GM12872 (cell line): ENCODE measurements around the gene SGCE.

Source experiments
- TF ChIP-seq, protein P1 (sequence below): IDR thresholded peaks from 3 replicates; pipeline ENCODE4 v1.5.1; 2011; ENCODE audit warnings: low read depth, mild to moderate bottlenecking, low read length, moderate library complexity; ENCODE audit not compliant: insufficient read depth

The SGCE gene

DNA sequence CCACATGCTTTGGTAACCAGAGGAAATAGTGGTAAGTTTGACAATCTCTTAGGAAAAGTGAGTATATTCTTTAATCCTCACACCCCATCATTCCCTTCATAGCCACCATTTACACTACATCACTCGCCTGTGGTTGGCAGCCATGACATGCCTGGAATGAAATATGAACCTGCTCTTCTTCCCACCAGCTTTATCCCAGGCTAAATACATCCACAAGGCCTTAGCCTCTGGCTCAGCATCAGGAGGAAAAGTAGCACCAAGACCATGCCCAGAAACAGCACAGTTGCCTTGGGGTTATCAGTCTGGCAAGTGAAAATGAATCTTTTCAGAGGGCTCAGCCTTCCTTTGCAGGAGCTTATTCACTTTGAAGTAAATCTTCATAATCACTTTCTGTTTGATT, 40.3 kb downstream of the SGCE start:
- TF ChIP-seq, protein P1, sequence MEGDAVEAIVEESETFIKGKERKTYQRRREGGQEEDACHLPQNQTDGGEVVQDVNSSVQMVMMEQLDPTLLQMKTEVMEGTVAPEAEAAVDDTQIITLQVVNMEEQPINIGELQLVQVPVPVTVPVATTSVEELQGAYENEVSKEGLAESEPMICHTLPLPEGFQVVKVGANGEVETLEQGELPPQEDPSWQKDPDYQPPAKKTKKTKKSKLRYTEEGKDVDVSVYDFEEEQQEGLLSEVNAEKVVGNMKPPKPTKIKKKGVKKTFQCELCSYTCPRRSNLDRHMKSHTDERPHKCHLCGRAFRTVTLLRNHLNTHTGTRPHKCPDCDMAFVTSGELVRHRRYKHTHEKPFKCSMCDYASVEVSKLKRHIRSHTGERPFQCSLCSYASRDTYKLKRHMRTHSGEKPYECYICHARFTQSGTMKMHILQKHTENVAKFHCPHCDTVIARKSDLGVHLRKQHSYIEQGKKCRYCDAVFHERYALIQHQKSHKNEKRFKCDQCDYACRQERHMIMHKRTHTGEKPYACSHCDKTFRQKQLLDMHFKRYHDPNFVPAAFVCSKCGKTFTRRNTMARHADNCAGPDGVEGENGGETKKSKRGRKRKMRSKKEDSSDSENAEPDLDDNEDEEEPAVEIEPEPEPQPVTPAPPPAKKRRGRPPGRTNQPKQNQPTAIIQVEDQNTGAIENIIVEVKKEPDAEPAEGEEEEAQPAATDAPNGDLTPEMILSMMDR = no peak

DNA sequence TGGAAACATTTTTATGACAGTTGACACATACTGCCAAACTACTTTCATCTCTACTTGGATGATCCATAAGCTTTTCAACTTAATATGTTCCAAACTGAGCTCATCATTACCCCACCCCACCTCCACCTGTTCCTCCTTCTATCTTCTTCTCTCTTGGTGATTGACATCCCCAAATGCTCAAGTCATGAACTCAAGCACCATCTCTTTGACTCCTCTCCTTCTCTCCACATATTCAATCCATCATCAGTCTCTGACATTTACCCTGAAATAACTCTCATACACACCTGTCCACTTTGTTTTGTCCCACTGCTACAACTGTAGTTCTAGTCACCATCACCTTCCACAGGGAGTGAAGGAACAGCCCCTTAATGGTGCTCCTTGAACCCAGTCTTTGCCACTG, 43.3 kb downstream of the SGCE start:
- TF ChIP-seq, protein P1 = no peak

DNA sequence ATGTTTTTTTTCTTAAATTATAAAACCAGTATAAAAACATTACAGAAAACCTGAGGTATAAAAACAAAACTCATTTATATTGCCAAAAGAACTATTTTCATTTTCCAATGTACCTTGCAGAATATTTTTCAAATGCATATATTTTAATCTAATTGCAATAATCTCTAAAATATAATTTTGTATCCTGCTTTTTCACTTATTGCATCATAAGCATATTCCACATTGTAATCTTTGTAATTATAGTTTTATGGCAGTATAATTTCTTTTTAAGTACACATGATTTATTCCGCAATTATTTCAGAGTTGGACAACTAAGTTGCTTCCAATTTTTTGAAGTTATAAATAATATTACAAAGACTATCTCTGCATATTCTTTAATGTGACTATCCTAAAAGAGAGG, 43.7 kb downstream of the SGCE start:
- TF ChIP-seq, protein P1 = no peak

DNA sequence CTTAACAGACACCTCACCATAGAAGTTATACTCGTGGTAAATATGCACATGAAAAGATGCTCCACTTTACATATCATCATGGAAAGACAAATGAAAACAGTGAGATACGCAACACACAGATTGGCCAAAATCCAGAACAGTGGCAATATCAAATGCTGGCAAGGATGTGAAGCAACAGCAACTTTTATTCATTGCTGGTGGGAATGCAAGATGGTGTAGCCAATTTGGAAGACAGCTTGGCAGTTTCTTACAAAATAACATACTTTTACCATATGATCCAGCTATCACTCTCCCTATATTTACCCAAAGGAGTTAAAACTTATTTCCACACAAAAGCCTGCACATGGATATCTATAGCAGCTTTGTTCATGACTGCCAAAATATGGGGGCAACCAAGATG, 46.4 kb downstream of the SGCE start:
- TF ChIP-seq, protein P1 = no peak

DNA sequence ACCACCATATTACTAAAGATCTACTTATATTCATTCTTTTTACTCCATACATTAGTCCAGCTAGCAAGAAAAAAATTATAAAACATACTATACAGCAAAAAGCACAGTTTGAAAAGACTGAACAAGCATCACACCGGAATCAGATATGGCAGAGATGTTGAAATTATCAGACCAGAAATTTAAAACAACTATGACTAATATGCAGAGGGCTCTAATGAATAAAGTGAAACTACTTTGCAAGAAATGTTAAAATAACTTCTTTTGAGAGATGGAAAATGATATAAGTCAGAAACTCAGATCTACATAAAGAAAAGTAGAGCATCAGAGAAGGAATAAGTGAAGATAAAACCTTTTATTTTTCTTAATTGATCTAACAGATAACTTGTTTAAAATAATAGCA, 50.9 kb downstream of the SGCE start:
- TF ChIP-seq, protein P1 = no peak

DNA sequence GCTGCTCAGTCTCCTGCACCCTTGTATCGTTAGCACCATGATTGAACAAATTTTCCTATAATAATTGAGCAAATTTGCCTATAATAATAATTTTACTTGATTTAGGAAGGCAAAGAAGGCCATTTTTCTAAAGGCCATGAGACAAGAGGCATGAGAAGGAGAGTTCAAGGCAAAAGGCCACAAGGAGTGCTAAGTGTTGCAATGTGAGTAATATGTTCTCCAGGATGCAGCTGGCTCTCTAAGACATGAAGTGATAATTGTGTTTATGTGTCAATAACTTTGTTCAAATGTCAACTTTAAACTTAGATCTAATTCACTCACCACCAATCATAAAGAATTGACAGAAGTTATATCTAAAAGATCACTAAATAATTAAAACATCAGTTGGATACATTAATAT, 53.8 kb downstream of the SGCE start:
- TF ChIP-seq, protein P1 = no peak

DNA sequence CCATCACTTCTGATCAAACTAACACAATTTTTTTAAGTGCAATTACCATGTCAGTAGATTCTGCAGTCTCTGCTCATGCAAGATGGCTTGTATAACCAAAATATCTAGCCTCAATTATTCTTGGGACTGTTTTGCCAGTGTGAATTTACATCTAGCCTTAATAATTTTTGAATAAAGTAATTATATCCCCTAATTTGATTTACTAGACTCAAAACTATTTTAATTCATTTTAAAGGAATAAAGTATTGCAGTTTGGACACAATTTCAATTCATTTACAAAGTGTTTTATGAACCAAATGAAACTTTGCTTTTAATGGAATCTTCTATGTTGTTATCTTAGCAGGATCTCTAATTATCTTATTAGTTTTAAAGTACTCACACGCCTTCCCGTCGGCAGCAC, 55.7 kb downstream of the SGCE start:
- TF ChIP-seq, protein P1 = no peak

DNA sequence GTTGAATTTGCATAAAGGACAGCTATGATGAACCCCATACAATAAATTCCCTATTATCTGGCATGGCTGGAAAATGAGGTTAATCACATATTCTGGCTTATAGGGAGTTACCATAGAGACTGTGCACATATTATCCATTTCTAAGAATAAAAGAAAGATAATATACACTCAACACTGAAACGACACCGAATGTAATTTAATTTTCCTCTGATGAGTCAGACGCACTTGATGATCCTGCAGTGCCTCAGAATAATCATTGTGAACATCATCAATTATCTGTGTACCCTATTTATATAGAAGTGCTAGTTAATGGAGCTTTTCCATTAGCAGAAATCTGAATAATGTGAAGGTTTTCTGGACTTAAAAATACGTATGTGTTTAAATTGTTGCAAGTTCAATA, 60.2 kb downstream of the SGCE start:
- TF ChIP-seq, protein P1 = no peak
